Naive thymus-derived CD4-positive, alpha-beta T cell (primary cell): ENCODE data around the gene NAALADL2. TPM values are rescaled to one million over a fixed set of nuclear protein-coding genes. Genes with fewer than 3 reads are reported as not detected.
"Not testable (repeated sequence)": the region's sequence is repeated elsewhere in the genome, so short reads cannot be mapped to it uniquely, and the experiment has no call there.

Experiments used
- ATAC-seq: fragments of 150-1000 bp; cut with Tn5 transposase; 2 replicates; pipeline ENCODE4 v1.10.0; 2021; ENCODE audit warnings: mild to moderate bottlenecking, moderate library complexity
- CTCF ChIA-PET: fragments of 350-600 bp; sonication (Branson Sonifier 250); formaldehyde crosslinking; loops from one replicate; lab custom pipeline; 2021; ENCODE audit warnings: antibody characterized with exemption; lab: Charles Lee
- POLR2A ChIA-PET: fragments of 350-600 bp; sonication (Branson Sonifier 250); formaldehyde crosslinking; loops from one replicate; lab custom pipeline; 2021; ENCODE audit warnings: antibody characterized with exemption, inconsistent platforms; lab: Charles Lee
- DNase-seq, 9 donors: peaks; one replicate each; pipeline versions ENCODE4 v3.0.0 to v3.0.0-alpha.2; 2020 to 2022; ENCODE audit warnings: mixed read lengths in 1 of 9
- H3K27ac ChIP-seq: one replicate; pipeline ENCODE4 v1.7.0; 2013; ENCODE audit warnings: mild to moderate bottlenecking, low read depth, low read length, moderate library complexity
- H3K27me3 ChIP-seq, 2 donors: one replicate each; pipeline ENCODE4 v1.7.0; 2013; ENCODE audit warnings: low read length in 2 of 2, mild to moderate bottlenecking in 2 of 2, moderate library complexity in 2 of 2; ENCODE audit not compliant: control insufficient read depth in 2 of 2, insufficient read depth in 2 of 2
- H3K36me3 ChIP-seq, 3 experiments: 1 replicate in 2 of 3; 2 replicates in 1 of 3; pipeline ENCODE4 v1.7.0; 2013; ENCODE audit warnings: low read length in 3 of 3, mild to moderate bottlenecking in 3 of 3, moderate library complexity in 1 of 3; ENCODE audit not compliant: insufficient read depth in 3 of 3, control insufficient read depth in 2 of 3
- H3K4me1 ChIP-seq, 2 donors: one replicate each; pipeline ENCODE4 v1.7.0; 2013; ENCODE audit warnings: low read length in 2 of 2, mild to moderate bottlenecking in 2 of 2, moderate library complexity in 1 of 2; ENCODE audit not compliant: control insufficient read depth in 2 of 2, insufficient read depth in 2 of 2
- H3K4me3 ChIP-seq: 2 replicates; pipeline ENCODE4 v1.7.0; 2013; ENCODE audit warnings: mild to moderate bottlenecking, low read length
- H3K9me3 ChIP-seq, 3 experiments: 1 replicate in 2 of 3; 2 replicates in 1 of 3; pipeline ENCODE4 v1.7.0; 2013; ENCODE audit warnings: low read length in 3 of 3; ENCODE audit not compliant: control insufficient read depth in 2 of 3
- H3K27ac Mint-ChIP-seq, 9 donors: one replicate each; pipeline ENCODE4 v1.8.0; 2020 to 2022; ENCODE audit warnings: mixed read lengths in 9 of 9, mild to moderate bottlenecking in 8 of 9, moderate library complexity in 5 of 9, inconsistent platforms in 2 of 9
- H3K27me3 Mint-ChIP-seq, 5 donors: one replicate each; pipeline ENCODE4 v1.8.0; 2021 to 2022; ENCODE audit warnings: mixed read lengths in 5 of 5, mild to moderate bottlenecking in 1 of 5
- H3K36me3 Mint-ChIP-seq, 5 donors: one replicate each; pipeline ENCODE4 v1.8.0; 2020 to 2022; ENCODE audit warnings: mixed read lengths in 5 of 5, mild to moderate bottlenecking in 3 of 5, inconsistent platforms in 1 of 5
- H3K4me1 Mint-ChIP-seq, 7 donors: one replicate each; pipeline ENCODE4 v1.8.0; 2020 to 2022; ENCODE audit warnings: mixed read lengths in 7 of 7, mild to moderate bottlenecking in 3 of 7, inconsistent platforms in 1 of 7
- H3K4me3 Mint-ChIP-seq, 10 donors: one replicate each; pipeline ENCODE4 v1.8.0; 2020 to 2022; ENCODE audit warnings: mild to moderate bottlenecking in 10 of 10, mixed read lengths in 10 of 10, moderate library complexity in 6 of 10, inconsistent platforms in 2 of 10
- H3K9me3 Mint-ChIP-seq, 11 donors: one replicate each; pipeline ENCODE4 v1.8.0; 2020 to 2022; ENCODE audit warnings: mixed read lengths in 11 of 11, mild to moderate bottlenecking in 4 of 11, inconsistent platforms in 1 of 11, moderate library complexity in 1 of 11
- intact Hi-C, 2 donors: fragments of 100-400 bp; cut with micrococcal nuclease; formaldehyde crosslinking; loops; one replicate each; pipeline ENCODE4 v1.15.1; 2023
- polyA plus RNA-seq, 2 donors: library from polyadenylated mRNA; unstranded; fragments of 300-500 nt; fragmentation: Illumina TruSeq; gene quantifications; one replicate each; pipeline ENCODE4 v1.2.3, GENCODE V29; 2021
- total RNA-seq, 6 experiments: library from RNA in 5 of 6; stranded (reverse) in 5 of 6; gene quantifications; 1 replicate in 5 of 6; 2 replicates in 1 of 6; pipeline ENCODE4 v1.2.3 and lab custom pipeline; 2021 to 2026

The NAALADL2 gene
- total and polyA plus RNA-seq, 7 experiments from 2014 or later, result 0.76 to 1.4 TPM; not detected in 5

DNA sequence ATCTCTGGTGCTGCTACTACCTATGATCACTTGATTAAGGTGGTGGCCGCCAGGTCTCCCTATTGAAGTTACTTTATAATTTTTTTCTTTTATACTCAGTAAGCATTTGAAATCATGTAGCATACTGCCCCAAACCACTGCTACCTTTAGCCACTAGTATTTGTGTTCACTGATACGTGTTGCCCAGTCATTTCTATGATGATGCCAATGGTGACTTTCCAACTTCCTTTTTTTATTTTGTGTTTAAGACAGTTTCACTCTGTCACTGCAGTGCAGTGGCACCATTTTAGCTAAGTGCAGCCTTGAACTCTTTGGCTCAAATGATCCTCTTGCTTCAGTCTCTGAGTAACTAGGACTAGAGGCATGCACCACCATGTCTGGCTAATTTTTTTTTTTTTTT lies 598.2 kb downstream of the NAALADL2 start:
- Histone ChIP-seq H3K27me3 (no peaks in the 10 kb centered on the region), H3K4me1 (no peaks in the 10 kb centered on the region), H3K9me3 (no peaks in the 10 kb centered on the region), H3K27ac (no peak overlapping the region), H3K36me3 (no peaks in the 10 kb centered on the region), H3K4me3 (no peak overlapping the region)
- intact Hi-C loops, result no loop called here
- Mint-ChIP-seq H3K27ac (no peak overlapping the region), H3K4me3 (no peak overlapping the region), H3K27me3 (no peaks in the 10 kb centered on the region), H3K36me3 (no peaks in the 10 kb centered on the region), H3K4me1 (no peaks in the 10 kb centered on the region), H3K9me3 (peaks cover 2 to 16% (median 8%) of the 10 kb centered on the region in 11 donors)
- CTCF ChIA-PET, result no interaction called here
- POLR2A ChIA-PET, result no interaction called here
- DNase-seq (no peak), ATAC-seq (no peak)

- H3K9me3 ChIP-seq, POLR2A ChIA-PET: not testable (repeated sequence)
Measured at GRCh38 chr3:175460849-175461399, 601.8 kb downstream of the NAALADL2 start.

GRCh38 chr3:175464362-175464761 lies 605.2 kb downstream of the NAALADL2 start:
- Histone ChIP-seq H3K27me3 (no peaks in the 10 kb centered on the region), H3K4me1 (no peaks in the 10 kb centered on the region), H3K36me3 (no peaks in the 10 kb centered on the region), H3K27ac (no peak overlapping the region), H3K9me3 (no peaks in the 10 kb centered on the region), H3K4me3 (no peak overlapping the region)
- H3K4me1 Mint-ChIP-seq, result no peaks in the 10 kb centered on the region
- peaks cover 0 to 13% (median 6%) of the 10 kb centered on the region in 11 donors for H3K9me3 Mint-ChIP-seq
- ATAC-seq, result no peak
- ChIA-PET POLR2A (no interaction called here), CTCF (no interaction called here)
- intact Hi-C loops, result no loop called here
- no peak for DNase-seq
- no peak overlapping the region for H3K4me3 Mint-ChIP-seq
- H3K27me3 Mint-ChIP-seq, result no peaks in the 10 kb centered on the region
- no peak overlapping the region for H3K27ac Mint-ChIP-seq
- no peaks in the 10 kb centered on the region for H3K36me3 Mint-ChIP-seq

More at GRCh38 chr3:175460849-175461399, 601.8 kb downstream of the NAALADL2 start:
- H3K36me3 ChIP-seq, H3K27ac Mint-ChIP-seq, H3K4me1 ChIP-seq, H3K36me3 Mint-ChIP-seq, intact Hi-C loops, H3K4me3 ChIP-seq, CTCF ChIA-PET, DNase-seq, H3K27me3 Mint-ChIP-seq, H3K4me3 Mint-ChIP-seq, ATAC-seq, H3K27me3 ChIP-seq, H3K4me1 Mint-ChIP-seq, H3K27ac ChIP-seq: not testable (repeated sequence)
- peaks cover 2 to 16% (median 7%) of the 10 kb centered on the region in 11 donors for H3K9me3 Mint-ChIP-seq

DNA sequence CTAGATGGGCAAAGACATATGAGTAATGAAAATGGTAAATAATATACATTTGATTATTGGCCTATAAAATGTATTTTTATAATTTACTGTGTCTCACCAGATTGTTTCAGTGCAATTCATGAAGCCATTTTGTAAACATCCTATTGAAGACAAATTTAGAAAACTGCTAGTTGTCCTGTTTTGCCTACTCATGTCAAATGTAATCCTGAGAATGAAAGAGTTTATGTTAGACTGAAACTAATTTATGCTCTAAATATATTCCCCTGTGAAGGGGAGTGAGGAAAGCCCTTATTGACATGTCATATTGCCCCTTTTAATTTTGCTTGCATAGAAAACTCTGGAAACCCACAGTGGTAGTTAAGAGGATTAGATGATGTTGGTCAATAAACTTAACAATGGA lies 610.0 kb downstream of the NAALADL2 start:
- no peaks in the 10 kb centered on the region for H3K4me1 Mint-ChIP-seq
- CTCF ChIA-PET, result no interaction called here
- peaks cover 0 to 2% (median 0%) of the 10 kb centered on the region in 11 donors for H3K9me3 Mint-ChIP-seq
- intact Hi-C loops, result no loop called here
- POLR2A ChIA-PET, result no interaction called here
- H3K36me3 Mint-ChIP-seq, result no peaks in the 10 kb centered on the region
- DNase-seq (no peak), ATAC-seq (no peak)
- H3K4me1 ChIP-seq, result no peaks in the 10 kb centered on the region
- no peaks in the 10 kb centered on the region for H3K9me3 ChIP-seq
- H3K27me3 Mint-ChIP-seq, result no peaks in the 10 kb centered on the region
- H3K27ac Mint-ChIP-seq, result no peak overlapping the region
- H3K4me3 ChIP-seq, result no peak overlapping the region
- no peak overlapping the region for H3K27ac ChIP-seq
- no peaks in the 10 kb centered on the region for H3K36me3 ChIP-seq
- H3K4me3 Mint-ChIP-seq, result no peak overlapping the region
- H3K27me3 ChIP-seq, result no peaks in the 10 kb centered on the region

- ChIA-PET CTCF (no interaction called here), POLR2A (no interaction called here)
- Histone ChIP-seq H3K4me3 (no peak overlapping the region), H3K27ac (no peak overlapping the region), H3K36me3 (no peaks in the 10 kb centered on the region), H3K9me3 (no peaks in the 10 kb centered on the region), H3K27me3 (no peaks in the 10 kb centered on the region), H3K4me1 (no peaks in the 10 kb centered on the region)
- peaks cover 0 to 4% (median 0%) of the 10 kb centered on the region in 11 donors for H3K9me3 Mint-ChIP-seq
- H3K27ac Mint-ChIP-seq, result no peak overlapping the region
- intact Hi-C loops, result no loop called here
- no peak for DNase-seq
- H3K4me1 Mint-ChIP-seq, result no peaks in the 10 kb centered on the region
- ATAC-seq, result no peak
- no peak overlapping the region for H3K4me3 Mint-ChIP-seq
- no peaks in the 10 kb centered on the region for H3K36me3 Mint-ChIP-seq
- no peaks in the 10 kb centered on the region for H3K27me3 Mint-ChIP-seq
Measured at GRCh38 chr3:175475765-175476164, 616.6 kb downstream of the NAALADL2 start.

DNA sequence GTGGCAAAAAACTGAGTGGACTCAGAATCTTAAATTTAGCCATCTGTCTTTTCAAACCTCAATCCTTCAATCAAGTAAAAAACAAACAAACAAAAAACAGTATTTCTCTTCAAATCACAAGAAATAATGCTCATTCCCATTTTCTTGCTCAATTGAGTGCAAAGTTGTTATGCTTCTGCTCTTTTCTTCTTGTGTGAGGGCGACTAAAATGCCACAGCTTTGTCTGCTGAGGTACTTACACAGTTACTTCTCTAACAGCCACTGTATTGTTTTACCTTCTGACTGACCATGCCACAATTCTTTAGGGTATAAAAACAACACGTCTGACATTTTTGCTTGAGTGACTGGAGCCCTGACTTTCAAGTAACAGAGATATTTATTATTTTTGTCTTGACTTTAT lies 617.4 kb downstream of the NAALADL2 start:
- ATAC-seq, result no peak
- Histone ChIP-seq H3K36me3 (no peaks in the 10 kb centered on the region), H3K27me3 (no peaks in the 10 kb centered on the region), H3K9me3 (no peaks in the 10 kb centered on the region), H3K4me3 (no peak overlapping the region), H3K4me1 (no peaks in the 10 kb centered on the region), H3K27ac (no peak overlapping the region)
- Mint-ChIP-seq H3K27ac (no peak overlapping the region), H3K36me3 (no peaks in the 10 kb centered on the region), H3K4me3 (no peak overlapping the region), H3K4me1 (no peaks in the 10 kb centered on the region), H3K27me3 (no peaks in the 10 kb centered on the region), H3K9me3 (peaks cover 0 to 4% (median 2%) of the 10 kb centered on the region in 11 donors)
- POLR2A ChIA-PET, result no interaction called here
- DNase-seq, result no peak
- intact Hi-C loops, result no loop called here
- CTCF ChIA-PET, result no interaction called here

GRCh38 chr3:175477651-175478224 lies 618.6 kb downstream of the NAALADL2 start:
- DNase-seq, result no peak
- Histone ChIP-seq H3K27me3 (no peaks in the 10 kb centered on the region), H3K4me3 (no peak overlapping the region), H3K27ac (no peak overlapping the region), H3K36me3 (no peaks in the 10 kb centered on the region), H3K9me3 (no peaks in the 10 kb centered on the region), H3K4me1 (no peaks in the 10 kb centered on the region)
- intact Hi-C loops, result no loop called here
- H3K36me3 Mint-ChIP-seq, result no peaks in the 10 kb centered on the region
- no peak overlapping the region for H3K4me3 Mint-ChIP-seq
- H3K27me3 Mint-ChIP-seq, result no peaks in the 10 kb centered on the region
- no peaks in the 10 kb centered on the region for H3K4me1 Mint-ChIP-seq
- H3K27ac Mint-ChIP-seq, result no peak overlapping the region
- H3K9me3 Mint-ChIP-seq, result peaks cover 0 to 4% (median 2%) of the 10 kb centered on the region in 11 donors
- POLR2A ChIA-PET, result no interaction called here
- no peak for ATAC-seq
- CTCF ChIA-PET, result no interaction called here
